HG02981 (cell line): Measurements from ENCODE around the gene SPATC1L.

Experiments used
- ATAC-seq: cut with Tn5 transposase; IDR thresholded peaks from one replicate; pipeline ENCODE4 v1.9.1; 2021; ENCODE audit warnings: mild to moderate bottlenecking, moderate library complexity; ENCODE audit not compliant: unreplicated experiment

Gene SPATC1L

GRCh38 chr21:46111857-46112724 lies 72.2 kb downstream of the SPATC1L start:
- no peak for ATAC-seq

DNA sequence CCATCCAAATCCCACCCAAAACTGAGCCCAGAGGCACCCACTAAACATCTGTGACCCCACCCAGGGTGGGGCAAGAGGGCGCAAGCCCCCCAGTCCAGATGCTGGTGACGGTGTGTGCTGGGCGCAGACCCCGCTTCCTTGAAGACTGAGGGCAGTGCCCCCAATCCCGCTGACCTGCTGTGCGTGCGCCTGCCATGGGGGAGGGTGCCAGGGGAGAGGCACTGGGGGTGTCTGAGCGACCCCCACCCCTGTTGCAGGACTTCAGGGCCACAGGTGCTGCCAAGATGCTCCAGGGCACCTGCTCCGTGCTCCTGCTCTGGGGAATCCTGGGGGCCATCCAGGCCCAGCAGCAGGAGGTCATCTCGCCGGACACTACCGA lies 73.1 kb downstream of the SPATC1L start:
- no peak for ATAC-seq
